Parathyroid adenoma (tissue), 2 donors: Measurements from ENCODE around the gene GABRP.

Experiments
- H2AFZ ChIP-seq: fragments of 300-600 bp; sonication (generic); one replicate; pipeline ENCODE4 v1.7.0; 2017; ENCODE audit warnings: antibody characterized with exemption, mild to moderate bottlenecking
- H3K27ac ChIP-seq: fragments of 300-600 bp; sonication (generic); one replicate; pipeline ENCODE4 v1.7.0; 2017
- H3K27me3 ChIP-seq: fragments of 300-600 bp; sonication (generic); one replicate; pipeline ENCODE4 v1.7.0; 2017; ENCODE audit warnings: low read length; ENCODE audit not compliant: control insufficient read depth, insufficient read depth
- H3K36me3 ChIP-seq: fragments of 300-600 bp; sonication (generic); one replicate; pipeline ENCODE4 v1.7.0; 2017; ENCODE audit warnings: low read length; ENCODE audit not compliant: control insufficient read depth, insufficient read depth
- H3K4me1 ChIP-seq: fragments of 300-600 bp; sonication (generic); one replicate; pipeline ENCODE4 v1.7.0; 2017; ENCODE audit warnings: control low read depth
- H3K4me2 ChIP-seq: fragments of 300-600 bp; sonication (generic); one replicate; pipeline ENCODE4 v1.7.0; 2017; ENCODE audit warnings: low read length
- H3K4me3 ChIP-seq: fragments of 300-600 bp; sonication (generic); one replicate; pipeline ENCODE4 v1.7.0; 2017; ENCODE audit warnings: low read depth, low read length
- H3K79me2 ChIP-seq: fragments of 300-600 bp; sonication (generic); one replicate; pipeline ENCODE4 v1.7.0; 2017; ENCODE audit warnings: control low read depth
- H3K9ac ChIP-seq: fragments of 300-600 bp; sonication (generic); one replicate; pipeline ENCODE4 v1.7.0; 2017; ENCODE audit warnings: mild to moderate bottlenecking
- H3K9me3 ChIP-seq: fragments of 300-600 bp; sonication (generic); one replicate; pipeline ENCODE4 v1.7.0; 2017; ENCODE audit warnings: low read length; ENCODE audit not compliant: control insufficient read depth
- CTCF ChIP-seq: fragments of 300-600 bp; sonication (generic); IDR thresholded peaks from one replicate; pipeline ENCODE4 v1.7.0; 2017; ENCODE audit warnings: antibody characterized with exemption, mild to moderate bottlenecking
- donor health status: primary hyperparathyroidism.

Gene GABRP

GRCh38 chr5:170846416-170846815, 62.9 kb downstream of the GABRP start:
- Histone ChIP-seq H3K36me3 (no peaks in the 10 kb centered on the region), H3K4me1 (no peaks in the 10 kb centered on the region), H3K27ac (no peak overlapping the region), H3K9ac (no peak overlapping the region), H3K79me2 (no peaks in the 10 kb centered on the region), H3K27me3 (no peaks in the 10 kb centered on the region), H3K4me2 (no peak overlapping the region), H3K4me3 (no peak overlapping the region), H2AFZ (no peak overlapping the region), H3K9me3 (no peaks in the 10 kb centered on the region)
- TF ChIP-seq CTCF, result no peak

- no peak overlapping the region for H3K4me3 ChIP-seq
- no peak for TF ChIP-seq CTCF
- no peak overlapping the region for H2AFZ ChIP-seq
- no peak overlapping the region for H3K9ac ChIP-seq
- H3K4me2 ChIP-seq, result no peak overlapping the region
- H3K4me1 ChIP-seq, result no peaks in the 10 kb centered on the region
- H3K27me3 ChIP-seq, result no peaks in the 10 kb centered on the region
- no peaks in the 10 kb centered on the region for H3K36me3 ChIP-seq
- H3K79me2 ChIP-seq, result no peaks in the 10 kb centered on the region
- H3K9me3 ChIP-seq, result no peaks in the 10 kb centered on the region
- H3K27ac ChIP-seq, result no peak overlapping the region
Observed at GRCh38 chr5:170846846-170847245, 63.3 kb downstream of the GABRP start.

GRCh38 chr5:170848033-170848432, 64.5 kb downstream of the GABRP start:
- no peaks in the 10 kb centered on the region for H3K9me3 ChIP-seq
- no peaks in the 10 kb centered on the region for H3K4me1 ChIP-seq
- H3K4me3 ChIP-seq, result no peak overlapping the region
- no peak overlapping the region for H3K27ac ChIP-seq
- no peak for TF ChIP-seq CTCF
- no peak overlapping the region for H3K4me2 ChIP-seq
- no peak overlapping the region for H2AFZ ChIP-seq
- no peaks in the 10 kb centered on the region for H3K36me3 ChIP-seq
- no peaks in the 10 kb centered on the region for H3K27me3 ChIP-seq
- no peaks in the 10 kb centered on the region for H3K79me2 ChIP-seq
- no peak overlapping the region for H3K9ac ChIP-seq

- Histone ChIP-seq H3K9me3 (no peaks in the 10 kb centered on the region), H3K79me2 (no peaks in the 10 kb centered on the region), H3K36me3 (no peaks in the 10 kb centered on the region), H3K9ac (no peak overlapping the region), H2AFZ (no peak overlapping the region), H3K4me2 (no peak overlapping the region), H3K4me3 (no peak overlapping the region), H3K27ac (no peak overlapping the region), H3K27me3 (no peaks in the 10 kb centered on the region), H3K4me1 (no peaks in the 10 kb centered on the region)
- TF ChIP-seq CTCF, result no peak
Observed at GRCh38 chr5:170849374-170849773, 65.8 kb downstream of the GABRP start.

- Histone ChIP-seq H3K27me3 (no peaks in the 10 kb centered on the region), H3K79me2 (no peaks in the 10 kb centered on the region), H3K36me3 (no peaks in the 10 kb centered on the region), H3K9ac (no peak overlapping the region), H3K4me1 (no peaks in the 10 kb centered on the region), H3K27ac (no peak overlapping the region), H3K9me3 (no peaks in the 10 kb centered on the region), H3K4me3 (no peak overlapping the region), H3K4me2 (no peak overlapping the region), H2AFZ (no peak overlapping the region)
- TF ChIP-seq CTCF, result no peak
Observed at GRCh38 chr5:170854566-170854965, 71.0 kb downstream of the GABRP start.
